ENCODE measurements around the gene C12orf42. TPM values are rescaled to one million over a fixed set of nuclear protein-coding genes. Genes with fewer than 3 reads are reported as not detected.

C12orf42 gene
- total RNA-seq, 2 donors from 2014 or later = 6.6 TPM; not detected in 1

DNA sequence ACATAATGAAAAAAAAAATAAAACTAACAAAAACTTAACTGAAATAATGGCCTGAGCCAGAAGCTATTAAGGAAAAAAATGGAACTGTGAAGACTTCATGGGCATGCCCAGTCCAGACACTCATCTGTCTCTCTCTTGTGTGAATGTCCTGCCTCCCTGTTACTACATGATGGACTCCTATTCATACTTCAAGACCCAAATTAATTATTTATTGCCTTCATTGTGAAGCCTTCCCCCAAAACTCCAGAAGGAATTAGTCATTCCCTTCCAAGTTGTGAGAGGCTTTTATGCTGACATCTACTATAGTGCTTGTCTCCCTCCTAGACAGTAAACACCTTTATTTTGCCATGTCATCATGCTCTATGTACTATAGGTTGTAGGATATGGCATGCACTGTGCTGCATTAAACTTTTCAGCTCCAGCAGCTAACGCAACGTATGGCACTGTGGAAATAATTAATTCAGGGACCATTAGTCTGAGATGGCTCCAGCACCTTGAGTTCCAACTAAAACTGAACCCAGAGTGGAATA is 25.0 kb upstream of the C12orf42 start:
- Histone ChIP-seq H3K27me3 (replicated peaks; ENCODE audit: insufficient read depth) (no peaks in the 10 kb centered on the region), H3K27ac (no peak overlapping the region), H3K4me3 (no peak overlapping the region), H3K4me1 (replicated peaks) (no peaks in the 10 kb centered on the region), H3K9me3 (no peaks in the 10 kb centered on the region), H3K36me3 (no peaks in the 10 kb centered on the region)
- WGBS = 91% methylated on average over 2 of the region's 2 CpGs
- TF ChIP-seq POLR2A (IDR thresholded peaks at IDR 0.05) = no peak
- TF ChIP-seq, protein P1, sequence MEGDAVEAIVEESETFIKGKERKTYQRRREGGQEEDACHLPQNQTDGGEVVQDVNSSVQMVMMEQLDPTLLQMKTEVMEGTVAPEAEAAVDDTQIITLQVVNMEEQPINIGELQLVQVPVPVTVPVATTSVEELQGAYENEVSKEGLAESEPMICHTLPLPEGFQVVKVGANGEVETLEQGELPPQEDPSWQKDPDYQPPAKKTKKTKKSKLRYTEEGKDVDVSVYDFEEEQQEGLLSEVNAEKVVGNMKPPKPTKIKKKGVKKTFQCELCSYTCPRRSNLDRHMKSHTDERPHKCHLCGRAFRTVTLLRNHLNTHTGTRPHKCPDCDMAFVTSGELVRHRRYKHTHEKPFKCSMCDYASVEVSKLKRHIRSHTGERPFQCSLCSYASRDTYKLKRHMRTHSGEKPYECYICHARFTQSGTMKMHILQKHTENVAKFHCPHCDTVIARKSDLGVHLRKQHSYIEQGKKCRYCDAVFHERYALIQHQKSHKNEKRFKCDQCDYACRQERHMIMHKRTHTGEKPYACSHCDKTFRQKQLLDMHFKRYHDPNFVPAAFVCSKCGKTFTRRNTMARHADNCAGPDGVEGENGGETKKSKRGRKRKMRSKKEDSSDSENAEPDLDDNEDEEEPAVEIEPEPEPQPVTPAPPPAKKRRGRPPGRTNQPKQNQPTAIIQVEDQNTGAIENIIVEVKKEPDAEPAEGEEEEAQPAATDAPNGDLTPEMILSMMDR (IDR thresholded peaks at IDR 0.05) = no peak
- TF ChIP-seq POLR2AphosphoS5 (IDR thresholded peaks at IDR 0.05) = no peak
- no peak for DNase-seq (ENCODE audit: low spot score)
- intact Hi-C loops (cut with DNase I) = no loop called here

DNA sequence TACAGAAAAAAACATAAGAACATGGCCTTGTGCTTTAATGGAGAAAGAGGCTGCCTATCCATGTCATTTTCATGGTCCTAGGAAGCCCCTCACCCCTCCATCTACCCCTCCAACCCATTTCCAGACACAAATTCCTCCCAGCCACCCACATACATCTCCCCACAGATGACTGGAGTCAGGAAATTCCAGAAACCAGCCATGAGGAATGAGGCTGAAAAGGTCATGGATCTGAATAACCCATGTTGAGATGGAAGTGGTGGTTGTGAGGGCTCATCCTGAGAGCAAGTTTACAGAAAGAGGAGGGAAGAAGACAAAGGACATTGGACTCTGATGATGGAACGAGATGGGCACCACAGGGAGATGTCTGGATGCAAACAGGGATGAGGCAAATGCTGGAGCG is 23.9 kb upstream of the C12orf42 start:
- Histone ChIP-seq H3K4me1 (replicated peaks) (no peaks in the 10 kb centered on the region), H3K27ac (no peak overlapping the region), H3K36me3 (no peaks in the 10 kb centered on the region), H3K9me3 (no peaks in the 10 kb centered on the region), H3K27me3 (replicated peaks; ENCODE audit: insufficient read depth) (no peaks in the 10 kb centered on the region), H3K4me3 (no peak overlapping the region)
- intact Hi-C loops (cut with DNase I) = no loop called here
- no peak for DNase-seq (ENCODE audit: low spot score)
- WGBS = 83% methylated on average over 2 of the region's 2 CpGs
- TF ChIP-seq POLR2AphosphoS5 (IDR thresholded peaks at IDR 0.05) (no peak), POLR2A (IDR thresholded peaks at IDR 0.05) (no peak)
- TF ChIP-seq, protein P1 (IDR thresholded peaks at IDR 0.05) = no peak

DNA sequence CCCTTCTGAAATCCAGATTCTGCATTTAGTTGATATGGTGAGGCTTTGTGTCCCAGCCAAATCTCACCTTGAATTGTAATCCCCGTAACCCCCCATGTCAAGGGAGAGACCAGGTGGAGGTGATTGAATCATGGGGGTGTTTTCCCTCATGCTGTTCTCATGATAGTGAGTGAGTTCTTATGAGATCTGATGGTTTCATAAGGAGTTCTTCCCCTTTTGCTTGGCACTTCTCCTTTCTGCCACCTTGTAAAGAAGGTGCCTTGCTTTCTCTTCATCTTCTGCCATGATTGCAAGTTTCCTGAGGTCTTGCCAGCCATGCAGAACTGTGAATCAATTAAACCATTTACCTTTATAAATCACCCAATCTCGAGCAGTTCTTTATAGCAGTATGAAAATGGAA is 23.1 kb upstream of the C12orf42 start:
- no peak overlapping the region for H3K27ac ChIP-seq
- WGBS = 89% methylated on average over 2 of the region's 2 CpGs

DNA sequence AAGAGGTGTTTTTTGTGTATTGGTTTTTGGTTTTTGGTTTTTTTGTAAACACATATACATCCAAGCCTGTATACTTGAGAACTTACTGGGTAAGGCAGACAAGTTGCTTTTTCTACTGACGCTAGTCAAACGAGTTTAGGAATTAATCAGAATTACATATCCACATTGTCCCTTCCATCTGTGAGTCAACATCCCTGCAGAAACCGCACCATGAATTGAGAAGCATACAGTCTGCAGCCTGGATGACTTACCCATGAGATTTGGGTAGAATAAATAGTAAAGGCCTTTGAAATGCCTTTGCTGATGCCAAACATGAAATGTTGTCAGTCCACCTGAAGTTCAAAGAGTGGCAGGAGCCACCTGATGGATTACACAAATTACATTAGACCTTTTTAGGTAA is 21.4 kb upstream of the C12orf42 start:
- no peaks in the 10 kb centered on the region for H3K4me1 ChIP-seq (replicated peaks)
- no peak for TF ChIP-seq POLR2AphosphoS5 (IDR thresholded peaks at IDR 0.05)
- TF ChIP-seq, protein P1 (IDR thresholded peaks at IDR 0.05) = no peak
- intact Hi-C loops (cut with DNase I) = no loop called here
- no peak for DNase-seq (ENCODE audit: low spot score)
- no peaks in the 10 kb centered on the region for H3K27me3 ChIP-seq (replicated peaks; ENCODE audit: insufficient read depth)
- 80% methylated on average over 3 of the region's 3 CpGs for WGBS
- H3K4me3 ChIP-seq = no peak overlapping the region
- no peak overlapping the region for H3K27ac ChIP-seq
- H3K36me3 ChIP-seq = no peaks in the 10 kb centered on the region
- H3K9me3 ChIP-seq = no peaks in the 10 kb centered on the region

More for the DNA sequence above, 23.1 kb upstream of the C12orf42 start:
- TF ChIP-seq, protein P1 (IDR thresholded peaks at IDR 0.05) = no peak
- TF ChIP-seq POLR2AphosphoS5 (IDR thresholded peaks at IDR 0.05) = no peak
- Histone ChIP-seq H3K36me3 (no peaks in the 10 kb centered on the region), H3K4me1 (replicated peaks) (no peaks in the 10 kb centered on the region), H3K9me3 (no peaks in the 10 kb centered on the region), H3K4me3 (no peak overlapping the region), H3K27me3 (replicated peaks; ENCODE audit: insufficient read depth) (no peaks in the 10 kb centered on the region)
- intact Hi-C loops (cut with DNase I) = no loop called here
- no peak for DNase-seq (ENCODE audit: low spot score)

DNA sequence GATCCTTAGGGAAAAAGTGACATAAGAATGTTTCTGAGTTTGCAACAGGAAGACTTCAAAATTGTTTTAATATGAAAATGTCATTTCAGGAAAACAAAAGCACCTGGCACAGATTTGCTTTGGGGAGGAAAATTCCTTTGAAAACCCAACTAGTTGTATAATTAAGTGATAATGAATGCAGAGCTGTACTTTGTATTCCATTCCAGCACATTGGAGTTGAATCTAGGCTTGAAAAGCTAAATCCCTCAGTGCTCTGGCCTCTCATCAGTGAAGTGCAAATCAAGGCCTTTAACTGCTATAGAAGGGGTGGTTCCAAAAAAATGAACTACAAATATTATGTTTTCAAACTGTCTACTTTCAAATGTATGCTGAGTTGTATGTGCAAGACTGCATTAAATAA is 19.6 kb upstream of the C12orf42 start:
- intact Hi-C loops (cut with DNase I) = no loop called here
- H3K27ac ChIP-seq = no peak overlapping the region
- no peak overlapping the region for H3K4me3 ChIP-seq
- no peaks in the 10 kb centered on the region for H3K27me3 ChIP-seq (replicated peaks; ENCODE audit: insufficient read depth)
- no peaks in the 10 kb centered on the region for H3K9me3 ChIP-seq
- TF ChIP-seq, protein P1 (IDR thresholded peaks at IDR 0.05) = no peak
- TF ChIP-seq POLR2AphosphoS5 (IDR thresholded peaks at IDR 0.05) = no peak
- TF ChIP-seq POLR2A (IDR thresholded peaks at IDR 0.05) = no peak
- no peaks in the 10 kb centered on the region for H3K36me3 ChIP-seq
- no peak for DNase-seq (ENCODE audit: low spot score)
- H3K4me1 ChIP-seq (replicated peaks) = no peaks in the 10 kb centered on the region

All from prostate gland (tissue), 2 donors.